HS-27A (cell line): ENCODE measurements around the gene PCBD1.
"Not testable (repeated sequence)": the region's sequence is repeated elsewhere in the genome, so short reads cannot be mapped to it uniquely, and the experiment has no call there.

Experiments used
- DNase-seq: peaks from one replicate; pipeline ENCODE4 v3.0.0-alpha.2; 2012; ENCODE audit warnings: low read depth, missing footprints

PCBD1 gene

DNA sequence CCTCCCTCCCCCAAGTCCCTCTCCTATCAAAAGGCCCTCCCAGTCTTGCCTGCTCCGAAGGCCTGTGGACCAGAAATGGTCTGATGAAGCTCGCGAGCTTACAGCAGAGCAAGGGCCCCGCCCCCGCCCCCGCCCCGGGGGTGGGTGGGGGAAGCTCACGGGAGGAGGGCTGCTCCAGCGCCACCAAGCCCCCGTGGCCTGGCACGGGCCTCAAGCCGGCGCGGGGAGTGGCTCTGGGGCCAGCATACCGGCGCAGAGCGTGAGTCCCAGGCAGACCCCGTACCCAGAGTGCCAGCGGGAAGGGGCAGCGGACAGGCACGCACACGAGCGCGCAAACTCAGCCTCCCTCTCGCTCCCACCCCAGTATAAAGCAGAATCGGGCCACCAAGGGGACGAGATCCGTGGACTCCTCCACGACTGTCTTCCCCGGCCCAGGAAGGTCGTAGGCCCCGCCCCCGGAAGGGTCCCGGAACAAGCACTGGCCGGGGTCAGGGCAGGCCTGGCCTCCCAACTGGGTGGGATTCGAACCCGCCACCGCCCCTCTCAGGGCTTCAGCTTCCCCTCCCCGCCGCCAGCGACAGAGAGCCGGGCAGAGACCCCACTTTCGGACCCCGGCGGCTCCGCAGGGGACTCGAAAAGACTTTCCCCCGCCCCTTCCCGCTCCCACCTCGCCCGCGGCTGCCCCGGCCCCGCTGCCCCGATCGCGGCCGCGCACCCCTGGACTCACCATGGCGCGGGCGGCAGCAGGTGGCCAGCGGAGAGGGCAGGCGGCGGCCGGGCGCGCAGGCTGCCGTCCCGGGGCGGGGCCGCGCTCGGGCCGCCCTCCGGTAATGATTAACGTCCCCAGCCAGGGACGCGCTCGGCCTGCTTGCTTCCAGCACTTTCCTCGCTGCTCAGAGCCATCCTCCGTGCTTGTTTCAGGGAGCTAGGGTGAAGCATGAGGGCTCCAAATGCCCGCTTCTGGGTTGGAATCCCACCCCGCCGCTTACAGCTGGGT lies at the start of gene PCBD1:
Gene PCBD1, minus strand, starts transcription at position 762 of the 997 bp plus-strand sequence. Its CDS starts 32 bp downstream, at position 730.
- peak; percentile 1 for DNase-seq

DNA sequence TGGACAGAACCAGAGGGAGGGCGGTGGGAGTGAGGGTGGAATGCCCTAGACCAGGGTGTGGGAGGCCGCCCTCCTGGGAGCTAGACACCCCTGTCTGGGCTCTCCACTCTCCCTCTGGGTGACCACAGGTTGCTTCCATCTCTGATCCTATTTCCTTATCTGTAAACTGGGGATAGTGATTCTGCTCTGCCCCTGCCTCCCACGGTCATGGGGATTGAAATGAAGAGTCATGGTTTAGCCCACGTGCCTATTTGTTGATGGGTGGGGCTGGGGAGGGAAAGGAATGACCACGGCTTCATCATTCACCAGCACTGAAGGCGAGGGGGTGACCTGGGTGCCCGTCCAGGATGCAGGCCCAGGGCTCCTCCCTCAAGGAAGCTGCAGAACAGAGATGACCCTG lies 49.3 kb upstream of the PCBD1 start:
- no peak for DNase-seq

DNA sequence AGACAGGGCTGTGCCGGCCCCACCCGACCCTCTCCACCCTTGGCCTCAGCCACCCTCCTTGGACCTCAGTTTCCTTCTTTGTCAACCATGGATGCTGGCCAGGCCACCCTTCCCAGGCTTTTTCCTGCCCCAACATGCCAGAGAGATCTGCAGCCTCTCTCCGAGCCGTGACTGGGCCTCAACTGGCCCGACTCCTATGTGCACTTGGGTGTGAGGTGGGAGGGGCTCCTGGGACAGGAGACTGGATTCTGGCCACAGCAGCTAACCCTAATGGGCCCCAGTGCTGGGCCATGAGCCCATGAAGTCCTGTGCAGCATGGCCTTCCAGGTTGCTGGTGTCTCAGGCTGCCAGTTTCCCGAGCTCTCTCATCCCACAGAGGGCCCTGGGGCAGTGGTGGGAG lies 47.7 kb upstream of the PCBD1 start:
- no peak for DNase-seq

DNA sequence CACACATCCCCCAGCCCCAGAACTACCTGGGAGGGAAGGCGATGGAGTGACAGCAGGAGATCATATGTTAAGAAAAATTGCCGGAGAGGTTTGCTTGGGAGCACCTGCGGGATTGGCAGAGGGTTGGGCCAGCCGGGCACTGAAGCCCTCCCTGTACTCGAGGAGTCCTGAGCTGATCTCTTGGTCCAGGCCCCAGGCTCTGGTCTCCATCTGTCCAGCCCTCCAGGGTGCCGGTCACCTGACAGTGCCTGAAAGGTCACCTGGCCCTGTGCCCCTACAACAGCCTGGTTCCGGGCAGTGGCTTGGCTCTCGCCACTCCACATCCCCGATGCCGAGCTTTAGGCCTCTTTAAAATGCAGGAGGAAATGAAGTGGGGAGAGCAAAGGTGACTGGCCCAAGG lies 47.3 kb upstream of the PCBD1 start:
- DNase-seq = no peak

DNA sequence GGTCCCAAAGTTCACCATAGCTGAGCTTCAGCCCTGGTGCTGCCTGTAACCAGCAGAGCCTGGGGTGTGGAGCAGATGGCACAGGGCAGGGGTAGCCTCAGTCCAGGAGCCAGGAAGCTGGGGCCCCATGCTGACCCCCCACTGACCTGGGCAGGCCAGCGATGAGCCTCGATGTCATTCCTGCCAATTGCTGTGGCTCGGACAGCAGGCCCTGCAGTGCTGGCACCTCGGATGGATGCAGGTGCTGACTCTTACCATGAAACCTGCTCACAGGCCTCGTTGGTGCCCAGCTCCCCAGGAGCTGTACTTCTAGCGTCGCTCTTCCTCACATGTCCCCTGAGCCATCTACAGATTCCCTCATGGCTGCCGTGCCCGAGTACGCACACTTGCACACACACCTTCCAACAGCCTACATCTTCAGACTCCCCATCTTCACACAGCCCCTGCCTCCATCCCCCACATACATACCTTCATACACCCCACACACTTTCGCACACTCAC lies 46.8 kb upstream of the PCBD1 start:
- DNase-seq = no peak

DNA sequence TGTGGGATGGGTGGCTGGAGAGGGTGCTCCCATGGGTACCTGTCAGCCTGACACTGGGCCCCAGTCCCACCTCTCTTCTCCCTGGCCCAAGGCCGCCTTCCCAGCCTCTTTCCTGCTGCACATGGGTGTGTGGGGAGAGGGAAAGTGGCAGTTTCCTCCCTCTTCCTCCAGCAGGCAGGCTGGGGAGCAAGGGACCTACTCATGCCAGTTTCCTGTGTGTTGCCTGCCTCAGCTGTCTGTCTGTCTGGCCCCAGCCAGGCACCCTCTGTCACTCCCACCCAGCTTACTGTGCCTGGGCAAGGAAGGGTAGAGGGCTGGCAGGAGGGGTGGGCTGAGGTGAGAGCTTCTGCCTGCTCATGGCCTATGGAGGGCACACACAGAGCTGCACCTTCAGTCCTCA lies 46.3 kb upstream of the PCBD1 start:
- no peak for DNase-seq

DNA sequence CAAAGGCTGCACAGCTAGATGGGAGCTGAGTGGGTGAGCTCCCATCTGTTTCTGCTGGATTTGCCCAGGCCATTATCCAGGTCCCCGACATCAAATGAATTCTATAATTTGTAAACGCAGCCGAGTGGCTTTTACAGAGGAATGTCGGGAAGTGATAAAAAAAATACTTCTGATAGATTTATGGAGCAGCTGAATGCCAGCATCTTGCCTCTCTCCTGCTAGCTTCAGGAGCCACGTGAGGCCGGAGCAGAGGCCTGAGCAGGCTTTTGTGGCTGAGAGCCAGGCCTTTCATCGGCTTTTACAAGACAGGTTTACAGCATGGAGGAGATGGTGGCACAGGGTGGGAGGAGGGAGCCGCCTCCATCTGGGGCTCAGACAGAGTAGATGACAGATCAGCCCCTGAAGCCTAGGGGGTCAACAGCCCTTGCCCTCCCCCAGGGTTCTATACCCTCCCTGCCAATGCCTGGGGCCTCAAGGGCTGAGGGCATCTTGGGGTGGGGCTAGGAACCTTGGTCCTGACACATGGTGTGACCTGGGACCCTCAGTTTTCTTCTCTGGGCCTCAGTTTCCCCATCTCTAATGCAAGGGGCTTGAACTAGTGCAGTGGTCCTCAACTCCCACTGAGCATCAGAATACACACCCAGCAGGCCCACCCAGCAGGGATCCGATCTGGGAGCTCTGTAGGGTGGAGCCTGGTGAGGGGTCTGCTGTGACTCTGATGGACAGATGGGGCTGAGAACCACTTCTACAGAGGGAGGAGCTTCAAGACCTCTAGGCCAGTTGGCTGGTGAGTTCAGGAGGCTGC lies 44.2 kb upstream of the PCBD1 start:
- no peak for DNase-seq

DNA sequence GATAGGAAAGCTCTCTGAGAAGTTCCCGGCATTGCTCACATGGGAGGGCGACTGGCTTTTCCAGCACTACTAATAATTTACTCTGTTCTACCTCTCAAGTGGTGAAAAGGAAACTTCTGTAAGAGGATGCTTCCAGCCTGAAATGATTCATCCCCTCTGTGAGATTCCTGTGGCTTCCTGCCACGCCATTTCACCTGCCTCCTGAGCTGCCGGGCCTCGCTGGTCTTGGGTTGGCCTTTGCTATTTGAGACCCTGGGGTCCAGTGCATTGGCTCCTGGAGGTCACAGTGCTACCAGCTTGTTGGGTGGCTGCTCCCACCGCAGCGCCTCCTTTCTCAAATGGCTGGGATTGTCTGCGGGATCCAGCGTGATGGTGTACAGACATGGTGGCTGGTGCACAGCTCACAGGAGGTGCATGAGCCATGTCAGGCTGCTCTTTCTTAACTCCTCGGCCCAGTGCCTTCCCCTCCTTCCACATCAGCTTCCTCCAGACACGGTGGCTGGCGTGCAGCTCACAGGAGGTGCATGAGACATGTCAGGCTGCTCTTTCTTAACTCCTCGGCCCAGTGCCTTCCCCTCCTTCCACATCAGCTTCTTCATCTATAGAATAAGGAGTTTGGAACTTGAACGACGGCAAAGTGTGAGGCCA lies 42.9 kb upstream of the PCBD1 start:
- DNase-seq = no peak

DNA sequence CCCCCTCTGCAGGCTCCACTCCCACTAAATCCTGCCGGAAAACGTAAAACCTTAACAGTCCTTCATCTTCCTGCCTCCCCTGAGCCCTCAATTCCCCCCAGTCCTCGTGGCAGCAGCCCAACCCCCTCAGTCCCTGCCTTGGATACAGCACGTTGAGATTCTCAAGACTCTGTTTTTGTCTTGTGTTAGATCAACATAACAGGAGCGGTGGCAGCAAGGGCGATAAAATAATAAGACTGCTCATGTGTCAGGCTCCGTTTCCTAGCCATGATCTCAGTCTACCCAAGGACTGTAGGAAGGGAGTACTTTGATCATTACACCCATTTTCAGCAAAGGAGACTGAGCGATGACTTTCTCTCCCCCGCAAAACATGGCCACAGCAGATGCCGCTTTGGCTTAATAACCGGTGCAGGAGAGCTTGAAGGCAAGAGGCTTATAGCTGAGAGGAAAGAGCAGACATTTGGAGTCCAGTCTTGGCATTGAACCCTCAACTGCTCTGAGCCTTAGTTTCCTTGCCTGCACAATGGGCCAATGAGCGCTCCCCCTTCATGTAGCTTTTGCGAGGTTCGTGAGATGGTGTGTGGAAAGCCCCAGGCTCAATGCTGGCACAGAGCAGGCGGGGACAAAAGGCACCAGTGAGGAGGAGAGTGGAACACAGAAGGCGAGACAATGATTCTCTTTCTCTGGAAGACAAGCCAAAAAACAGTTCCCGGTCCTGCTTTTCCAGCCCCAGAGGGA lies 42.1 kb upstream of the PCBD1 start:
- DNase-seq = no peak

DNA sequence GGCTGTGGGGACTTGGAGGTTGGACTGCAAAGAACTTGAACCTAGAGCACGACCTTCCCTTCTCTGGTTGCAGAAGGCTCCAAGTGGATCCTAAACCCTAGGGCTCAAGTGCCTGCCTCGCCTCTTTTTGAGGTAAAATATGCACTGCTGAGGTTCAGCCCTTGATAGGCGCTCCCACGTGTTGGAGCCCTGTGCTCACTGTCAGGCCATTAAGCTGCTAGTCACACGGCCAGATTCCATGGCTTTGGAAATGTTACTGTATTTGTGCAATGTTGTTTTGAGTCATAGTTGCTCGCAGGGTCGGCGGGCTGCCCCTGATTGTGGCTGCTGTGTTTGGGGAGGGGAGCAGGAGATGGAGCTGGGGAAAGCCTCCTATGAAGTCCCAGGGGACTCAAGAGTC lies 39.8 kb upstream of the PCBD1 start:
- no peak for DNase-seq

DNA sequence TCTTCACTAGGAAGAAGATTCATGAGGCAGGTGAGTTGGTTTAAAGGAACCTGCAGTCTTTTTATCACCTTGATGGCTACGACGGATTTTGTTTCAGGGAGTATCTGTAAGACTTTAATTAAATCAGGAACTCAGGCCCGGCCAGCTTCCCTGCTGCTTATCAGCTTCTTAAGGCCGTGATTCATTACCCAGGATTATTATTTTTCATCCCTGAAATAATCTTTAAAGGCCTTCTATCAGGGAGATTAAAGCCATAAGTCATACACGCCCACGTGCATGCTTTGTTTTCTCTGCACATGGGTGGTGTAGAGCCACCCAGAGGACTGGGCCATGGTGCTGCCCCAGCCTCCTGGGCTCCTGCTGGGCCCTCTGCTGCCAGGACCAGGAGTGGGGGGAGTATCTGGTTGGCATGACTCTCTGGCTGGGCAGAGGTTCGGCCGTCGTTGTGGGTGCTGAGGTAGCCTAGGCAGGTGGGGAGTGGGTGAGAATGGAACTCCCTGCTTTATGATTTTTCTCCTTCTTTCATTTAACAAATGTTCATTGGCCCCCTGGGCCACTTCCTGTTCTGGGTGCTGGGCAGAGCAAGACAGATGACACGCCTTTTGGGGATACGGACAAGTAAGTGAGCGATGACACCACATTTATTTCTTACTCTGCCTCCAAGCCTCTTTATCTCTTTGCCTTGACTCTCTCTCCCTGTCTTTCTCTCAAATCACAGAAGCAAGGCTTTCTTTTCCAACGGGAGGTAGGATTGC lies 39.0 kb upstream of the PCBD1 start:
- no peak for DNase-seq

DNA sequence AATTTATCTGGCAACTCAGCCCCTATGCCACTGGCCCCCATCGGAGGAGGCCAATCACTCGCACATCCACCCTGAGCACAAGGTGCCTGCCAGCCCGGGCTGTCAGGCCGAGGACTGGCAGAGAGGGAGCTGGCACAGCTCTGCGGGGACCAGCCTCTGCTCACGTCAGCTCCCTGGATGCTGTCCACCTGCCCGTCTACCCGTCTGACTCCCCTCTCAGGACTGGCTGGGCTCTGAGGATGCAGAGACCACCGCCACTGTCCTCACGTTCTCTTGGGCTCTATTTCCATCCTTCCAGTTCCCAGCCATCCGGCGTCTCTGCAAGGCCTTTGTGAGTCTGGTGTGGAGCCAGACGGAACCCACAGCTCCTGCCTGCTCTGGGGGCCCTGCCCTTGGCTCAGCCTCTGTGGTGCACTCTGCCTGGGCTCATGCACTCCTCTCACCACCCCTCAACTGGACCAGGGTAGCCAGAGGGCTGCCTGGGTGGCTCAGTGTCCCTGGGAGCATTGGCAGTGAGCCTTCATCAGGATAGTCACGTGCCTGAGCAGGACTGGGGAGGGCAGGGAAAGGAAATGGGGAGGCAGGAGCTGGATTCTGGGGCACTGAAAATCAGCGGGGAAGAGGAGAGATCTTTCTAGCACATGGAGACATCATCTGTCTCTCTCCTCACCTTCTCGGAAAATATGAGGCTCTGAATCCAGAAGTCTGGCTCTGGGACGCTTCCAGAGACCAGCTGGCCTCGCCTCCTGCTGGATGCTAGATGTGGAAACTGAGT lies 38.0 kb upstream of the PCBD1 start:
- DNase-seq = no peak

DNA sequence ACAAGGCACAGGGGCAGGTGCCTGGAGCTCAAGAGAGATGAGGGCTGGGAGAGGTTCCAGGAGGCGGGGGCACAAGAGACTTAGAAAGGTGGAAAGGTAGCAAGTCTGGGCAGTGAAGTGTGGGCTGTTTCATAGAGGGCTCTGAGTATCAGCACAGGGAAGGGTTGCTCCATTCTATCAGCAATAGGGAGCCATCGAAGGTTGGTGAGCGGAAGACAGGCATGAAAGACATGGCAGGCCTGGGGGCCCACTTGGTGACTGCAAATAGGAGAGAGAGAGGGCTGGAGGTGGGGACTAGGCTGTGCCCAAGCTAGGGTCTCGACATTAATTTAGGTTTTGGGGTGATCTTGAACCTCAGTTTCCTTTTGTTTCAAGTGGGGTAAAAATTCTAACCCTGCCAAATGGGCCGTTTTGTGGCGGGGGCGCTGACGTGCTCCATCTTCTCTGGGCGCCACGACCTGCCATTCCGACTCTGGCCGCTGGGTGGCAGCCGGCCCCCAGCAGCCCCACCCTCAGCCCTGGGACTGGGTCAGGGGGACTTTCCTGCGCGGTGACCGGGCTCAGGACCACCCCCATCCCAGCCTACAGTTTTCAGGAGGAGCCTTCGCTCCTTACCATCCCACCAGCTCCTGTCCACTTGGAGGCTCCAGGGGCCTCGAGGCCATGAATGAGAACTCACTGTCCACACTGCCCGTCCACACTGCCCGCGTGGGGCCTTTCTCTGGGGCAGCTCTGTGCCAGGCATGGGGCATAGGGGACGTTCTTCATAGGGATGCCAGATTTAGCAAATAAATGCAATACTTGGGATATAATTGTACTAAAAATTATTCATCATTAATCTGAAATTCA lies 37.2 kb upstream of the PCBD1 start:
- no peak for DNase-seq

DNA sequence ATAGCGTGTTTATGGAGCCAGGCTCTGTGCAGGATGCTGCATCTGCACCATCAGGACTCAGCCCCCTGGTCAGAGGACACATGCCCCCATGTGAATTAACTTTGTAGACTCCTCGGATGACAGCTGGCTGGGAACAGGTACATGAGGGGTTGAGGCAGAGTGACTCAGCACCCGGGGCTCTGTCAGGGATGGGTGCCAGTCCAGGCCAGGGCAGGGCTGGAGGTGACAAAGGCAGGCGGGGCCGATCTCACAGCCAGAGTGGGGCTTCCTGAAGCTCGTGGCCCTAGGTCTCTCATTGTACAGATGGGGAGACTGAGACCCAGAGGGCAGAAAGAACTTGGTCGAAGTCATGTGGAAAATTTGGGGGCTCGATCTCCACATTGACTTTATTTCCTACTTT lies 35.3 kb upstream of the PCBD1 start:
- no peak for DNase-seq

DNA sequence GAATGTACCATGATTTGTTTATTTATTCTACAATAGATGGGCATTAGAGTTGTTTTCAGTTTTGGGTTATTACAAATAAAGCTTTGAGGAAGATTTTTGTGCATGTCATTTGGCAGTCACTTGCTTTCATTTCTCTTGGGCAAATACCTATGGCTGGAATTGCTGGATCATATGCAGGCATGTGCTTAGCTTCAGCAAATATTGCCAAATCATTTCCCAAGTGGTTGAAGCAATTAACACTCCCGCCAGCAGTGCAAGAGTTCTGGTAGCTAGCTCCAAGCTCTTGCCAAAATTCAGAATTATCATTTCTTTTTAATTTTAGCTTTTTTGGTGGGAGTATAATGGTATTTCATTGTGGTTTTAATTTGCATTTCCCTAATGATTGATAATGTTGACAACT lies 32.9 kb upstream of the PCBD1 start:
- DNase-seq = no peak

DNA sequence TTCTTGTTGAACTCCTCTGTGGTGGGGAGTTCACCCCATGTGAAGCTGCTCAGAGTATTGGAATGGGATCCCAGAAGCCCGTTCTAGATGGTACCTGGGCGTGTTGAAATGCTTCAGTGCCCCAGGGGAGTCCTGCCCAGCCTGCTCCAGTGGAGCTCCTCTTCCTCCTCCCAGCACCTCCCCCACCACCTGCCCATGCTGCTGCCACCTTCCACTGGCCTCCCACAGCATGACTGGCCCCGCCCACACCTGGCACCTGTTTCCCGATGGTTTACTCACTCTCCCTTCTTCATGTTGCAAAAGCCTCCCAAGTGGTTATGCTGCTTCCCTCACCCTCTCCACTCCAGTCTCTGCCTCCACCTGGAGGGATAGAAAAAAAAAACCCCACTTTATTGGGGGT lies 32.2 kb upstream of the PCBD1 start:
- no peak for DNase-seq

DNA sequence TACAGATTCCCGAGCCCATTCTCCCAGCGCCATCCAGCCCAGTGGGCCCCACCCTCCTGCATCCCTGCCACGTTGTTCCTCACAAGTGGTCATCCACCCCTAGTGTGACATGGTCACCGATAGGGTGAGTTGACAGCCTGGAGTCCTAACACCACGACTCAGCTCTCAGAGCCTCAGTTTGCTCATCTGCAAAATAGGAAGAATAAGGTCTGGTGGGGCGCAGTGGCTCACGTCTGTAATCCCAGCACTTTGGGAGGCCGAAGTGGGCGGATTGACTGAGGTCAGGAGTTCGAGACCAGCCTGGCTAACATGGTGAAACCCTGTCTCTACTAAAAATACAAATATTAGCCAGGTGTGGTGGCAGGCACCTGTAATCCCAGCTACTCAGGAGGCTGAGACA lies 31.5 kb upstream of the PCBD1 start:
- DNase-seq = not testable (repeated sequence)

DNA sequence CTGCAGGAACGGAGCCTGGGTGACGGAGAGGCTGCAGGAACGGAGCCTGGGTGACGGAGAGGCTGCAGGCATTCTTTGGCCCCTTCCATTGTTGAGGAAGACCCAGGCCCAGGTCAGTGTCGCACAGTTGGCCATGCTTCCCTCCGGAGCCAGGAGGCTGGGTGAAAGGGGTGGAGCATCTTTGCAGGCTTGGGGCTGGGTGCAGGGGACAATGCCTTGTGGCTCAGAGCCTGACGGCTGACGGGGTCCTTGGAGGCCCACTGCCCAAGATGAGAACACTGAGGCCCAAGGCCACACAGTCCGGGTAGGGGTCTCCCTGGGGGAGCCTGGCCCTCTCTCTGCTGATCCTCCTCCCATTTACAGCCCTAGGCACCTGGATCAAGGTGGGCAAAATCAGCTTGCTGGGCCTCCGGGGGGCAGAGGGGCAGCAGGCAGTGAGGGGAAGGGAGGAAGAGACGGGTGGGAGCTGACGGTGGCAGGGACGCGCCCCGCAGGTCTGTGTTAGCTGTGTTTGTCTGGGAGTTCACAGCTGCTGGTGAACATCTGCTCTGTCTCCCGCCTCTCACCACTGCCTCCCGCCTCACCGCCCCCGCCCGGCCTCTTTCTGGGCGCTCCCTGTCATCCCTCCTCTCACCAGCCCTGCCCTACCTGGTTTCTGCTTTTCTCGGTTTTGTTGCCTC lies 30.6 kb upstream of the PCBD1 start:
- no peak for DNase-seq

DNA sequence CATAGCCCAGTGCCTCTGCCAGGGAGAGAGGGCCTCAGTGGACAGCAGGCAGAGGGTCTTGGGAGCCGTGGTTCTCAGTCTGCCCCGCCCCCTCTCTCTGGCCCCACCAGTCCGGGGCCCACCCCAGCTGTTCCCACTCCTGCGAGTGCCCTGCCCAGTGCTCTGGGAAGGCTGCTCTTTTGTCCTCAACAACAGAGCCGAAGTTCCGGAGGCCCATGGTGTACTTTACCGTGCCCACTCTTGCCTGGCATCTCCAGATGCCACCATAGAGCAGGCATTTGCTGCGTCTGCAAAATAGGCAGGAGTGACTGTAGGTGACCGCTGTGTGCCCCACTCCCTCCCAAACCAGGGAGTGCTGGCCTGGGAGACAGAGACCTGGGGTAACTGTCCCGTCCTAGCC lies 29.3 kb upstream of the PCBD1 start:
- no peak for DNase-seq
